H1 (cell line): ENCODE measurements around the gene ILK. TPM values are rescaled to one million over a fixed set of nuclear protein-coding genes. Genes with fewer than 3 reads are reported as not detected.

Source experiments
- CREB1 ChIP-seq: IDR thresholded peaks from 2 replicates; pipeline ENCODE4 v1.6.1; 2012; ENCODE audit warnings: inconsistent platforms
- RNF2 ChIP-seq: fragments of 200-900, 300-1000 bp; sonication (generic); IDR thresholded peaks from 2 replicates; pipeline ENCODE4 v1.7.1; 2016; ENCODE audit warnings: borderline replicate concordance, low read depth, mild to moderate bottlenecking, antibody characterized with exemption, low read length; ENCODE audit not compliant: poor library complexity, severe bottlenecking; ENCODE audit errors: missing control alignments
- polyA plus RNA-seq, 7 experiments: library from polyadenylated mRNA; depleted of rRNA in 3 of 7; stranded (reverse) in 5 of 7; unstranded in 2 of 7; fragments of >200 nt in 5 of 7; fragments of 200-250 nt in 2 of 7; gene quantifications; 1 replicate in 5 of 7; 2 replicates in 1 of 7; 4 replicates in 1 of 7; pipeline versions ENCODE4 v1.2.1 to v1.2.3, GENCODE V29; 2011 to 2013; ENCODE audit warnings: missing spikeins in 2 of 7, mixed read lengths in 2 of 7
- total RNA-seq: library from RNA; stranded (reverse); fragmentation: NEBNext Ultra II Directional; extraction: Animal tissue kit (Norgen Biotek cat#: 25700); gene quantifications from 2 replicates; pipeline ENCODE4 v1.2.1, GENCODE V29; 2021

The ILK gene
- total and polyA plus RNA-seq, 2 of the 8 experiments (the other 6 are each of a cell fraction or from before 2014, with no cell fraction given) = 91.4 to 132 TPM

DNA sequence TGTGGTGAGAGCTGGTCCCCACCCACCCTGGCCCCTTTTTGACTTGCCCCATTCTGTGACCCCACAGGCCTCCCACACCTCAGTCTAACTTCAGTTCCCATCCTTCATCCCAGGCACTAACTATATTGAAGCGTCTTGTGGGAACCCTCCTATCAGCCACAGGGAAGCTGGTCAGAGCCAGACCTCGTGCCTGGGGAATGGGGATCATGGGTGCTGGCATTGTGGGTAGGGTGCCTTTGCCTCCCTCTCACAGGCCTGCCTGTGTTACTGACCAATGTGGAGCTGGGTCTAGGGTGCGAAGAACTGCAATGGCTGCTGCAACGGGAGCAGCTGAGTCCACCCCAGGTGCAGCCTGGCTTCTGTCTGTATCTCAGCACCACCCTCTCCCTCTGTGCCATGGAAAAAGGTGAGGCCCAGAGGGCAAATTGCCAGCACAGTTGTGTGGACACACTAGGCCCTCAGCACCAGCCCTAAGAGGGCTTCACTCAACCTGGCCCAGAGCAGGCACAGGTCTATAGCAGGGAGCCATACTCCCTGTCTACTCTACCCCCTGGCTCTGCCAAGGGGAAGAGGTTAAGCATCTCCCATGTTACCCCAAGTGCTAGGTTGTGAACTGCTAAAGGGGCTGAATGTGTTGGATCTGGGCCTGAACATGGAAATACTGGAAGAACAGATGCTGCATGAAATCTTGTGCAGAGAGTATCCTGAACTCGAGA is 37.4 kb upstream of the ILK start (continued):
- TF ChIP-seq RNF2 (no peak), CREB1 (no peak)
